Esophagus (tissue), 2 donors: ENCODE results near the gene ZC3H15. TPM values are rescaled to one million over a fixed set of nuclear protein-coding genes. Genes with fewer than 3 reads are reported as not detected.

Experiments
- H3K27ac ChIP-seq, 2 donors: one replicate each; pipeline ENCODE4 v1.5.1; 2013; ENCODE audit warnings: low read depth in 2 of 2, mild to moderate bottlenecking in 2 of 2, inconsistent platforms in 1 of 2, low read length in 1 of 2, moderate library complexity in 1 of 2
- H3K27me3 ChIP-seq, 2 donors: one replicate each; pipeline ENCODE4 v1.6.1; 2013; ENCODE audit warnings: low read length in 2 of 2, control low read depth in 1 of 2, mild to moderate bottlenecking in 1 of 2; ENCODE audit not compliant: insufficient read depth in 2 of 2, control insufficient read depth in 1 of 2
- H3K36me3 ChIP-seq, 2 donors: one replicate each; pipeline ENCODE4 v1.6.1; 2013; ENCODE audit warnings: low read length in 1 of 2; ENCODE audit not compliant: control insufficient read depth in 2 of 2, insufficient read depth in 2 of 2
- H3K4me1 ChIP-seq, 2 donors: one replicate each; pipeline ENCODE4 v1.6.1; 2013; ENCODE audit warnings: low read length in 1 of 2; ENCODE audit not compliant: control insufficient read depth in 2 of 2, insufficient read depth in 2 of 2
- H3K4me3 ChIP-seq, 2 donors: one replicate each; pipeline ENCODE4 v1.5.1; 2013; ENCODE audit warnings: low read length in 2 of 2, mild to moderate bottlenecking in 2 of 2, low read depth in 1 of 2, moderate library complexity in 1 of 2
- H3K9me3 ChIP-seq, 2 donors: one replicate each; pipeline ENCODE4 v1.6.1; 2013; ENCODE audit warnings: mild to moderate bottlenecking in 2 of 2, low read depth in 1 of 2, low read length in 1 of 2, moderate library complexity in 1 of 2; ENCODE audit not compliant: control insufficient read depth in 2 of 2, insufficient read depth in 1 of 2
- WGBS, 2 donors: extraction: QIAGEN DNeasy Blood & Tissue Kit; methylation state at CpG; one replicate each; pipeline ENCODE4 v1.1.7; 2013; 5-methylcytosine and 5-hydroxymethylcytosine counted together
- polyA plus RNA-seq, 2 donors: library from polyadenylated mRNA; stranded (reverse); fragments of 200-250 nt; gene quantifications; one replicate each; pipeline ENCODE4 v1.2.3, GENCODE V29; 2013
- donor health status: healthy with polysubstance abuse.
- donor health status: Bipolar disorder and iron deficiency.

Gene ZC3H15
- polyA plus RNA-seq, 2 donors = 41.0 to 51.1 TPM

DNA sequence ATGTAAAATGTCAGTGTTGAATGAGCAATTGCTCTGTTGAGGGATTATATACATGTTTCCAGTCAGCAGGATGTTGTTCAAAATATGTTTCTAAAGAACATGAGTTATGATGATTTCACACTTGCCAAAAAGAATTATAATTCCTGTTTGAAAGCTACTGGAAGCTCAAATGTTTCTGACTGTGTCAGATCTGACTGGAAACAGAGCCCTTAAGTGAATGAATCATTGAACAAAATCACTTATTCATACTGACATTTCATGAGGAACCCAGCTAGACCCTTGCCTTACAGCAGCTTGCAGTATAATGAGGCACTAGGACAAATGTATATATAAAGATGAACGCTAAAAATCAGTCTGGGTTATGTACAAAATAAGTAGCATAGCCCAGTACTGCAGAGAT lies 68.4 kb downstream of the ZC3H15 start:
- Histone ChIP-seq H3K36me3 (no peaks in the 10 kb centered on the region), H3K27ac (no peak overlapping the region), H3K4me1 (no peaks in the 10 kb centered on the region), H3K4me3 (no peak overlapping the region), H3K27me3 (no peaks in the 10 kb centered on the region), H3K9me3 (no peaks in the 10 kb centered on the region)
- WGBS, 2 donors = 72 to 79% methylated on average over 1 of the region's 1 CpG

DNA sequence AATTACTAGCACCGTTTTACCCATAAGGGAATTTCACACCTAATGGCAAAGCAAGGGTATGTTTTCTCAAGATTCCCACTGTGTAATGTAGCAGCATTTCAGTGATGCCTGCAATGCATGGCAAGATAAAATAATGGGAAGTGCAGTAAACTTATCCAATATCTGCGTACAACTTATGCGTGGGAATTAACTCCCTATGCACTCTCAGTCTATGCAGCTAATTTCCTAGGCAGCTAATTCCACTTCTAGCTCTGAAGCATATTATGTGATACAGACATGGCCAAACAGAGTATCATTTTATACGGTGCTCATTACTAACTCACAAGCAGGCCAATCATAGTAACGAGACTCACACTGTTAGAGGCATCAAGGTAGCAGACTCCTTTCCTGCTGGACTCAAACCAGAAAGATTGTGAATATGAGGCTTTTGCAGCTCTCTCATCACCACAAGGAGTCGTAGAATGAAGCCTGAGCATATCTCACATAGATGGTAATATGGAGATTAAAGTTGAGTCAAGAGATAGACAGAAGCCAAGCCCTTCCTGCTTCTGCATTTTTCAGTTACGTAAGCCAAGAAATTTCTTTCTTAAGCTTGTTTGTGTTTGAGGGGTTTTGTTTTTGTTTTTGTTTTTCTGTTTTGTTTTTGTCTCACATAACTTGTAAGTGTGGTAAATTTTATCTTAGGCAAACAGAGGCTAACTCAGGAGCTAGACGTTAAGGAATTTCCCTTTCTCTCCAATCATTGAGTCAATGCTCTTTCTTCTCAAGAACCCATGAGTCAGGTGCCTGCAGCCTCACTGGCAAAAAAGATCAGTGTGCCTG lies 69.0 kb downstream of the ZC3H15 start:
- H3K4me1 ChIP-seq = no peaks in the 10 kb centered on the region
- H3K4me3 ChIP-seq = no peak overlapping the region
- no peaks in the 10 kb centered on the region for H3K27me3 ChIP-seq
- no peaks in the 10 kb centered on the region for H3K9me3 ChIP-seq
- no peak overlapping the region for H3K27ac ChIP-seq
- 80 to 82% methylated on average over 8 of the region's 8 CpGs for WGBS, 2 donors
- H3K36me3 ChIP-seq = no peaks in the 10 kb centered on the region

DNA sequence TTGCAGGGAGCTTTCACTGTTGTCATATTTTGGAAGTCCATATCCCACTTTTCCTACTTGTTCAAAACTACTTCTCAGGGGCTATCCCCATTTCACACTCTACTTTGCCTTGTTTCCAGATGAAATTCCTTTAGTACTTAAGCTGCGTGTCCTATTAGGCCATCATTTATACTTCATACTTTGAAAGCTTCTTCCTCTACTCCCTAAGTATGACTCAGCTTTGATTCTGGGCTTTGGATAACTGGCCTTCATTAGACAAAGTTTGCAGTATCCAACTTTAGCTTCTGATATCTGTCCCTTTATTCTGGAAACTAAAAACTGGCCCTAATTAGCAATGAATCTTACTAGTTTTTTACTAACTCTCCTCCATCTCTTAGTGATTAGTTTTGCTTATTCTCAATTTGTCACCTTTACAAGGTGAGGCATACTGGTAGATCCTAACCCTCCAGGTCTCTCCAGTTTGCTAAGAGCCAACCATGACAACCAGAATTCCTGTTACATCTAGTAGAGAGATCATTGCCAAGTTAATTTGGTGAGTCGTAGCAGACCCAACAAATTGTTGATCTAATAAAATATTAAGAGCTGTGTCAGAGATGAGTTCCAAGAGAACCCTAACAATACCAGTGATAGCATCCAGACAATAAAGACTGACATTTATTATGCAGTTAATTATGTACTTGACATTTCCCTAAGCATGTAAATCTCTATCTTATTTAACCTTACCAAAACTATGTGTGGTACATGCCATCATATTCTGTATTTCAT lies 72.6 kb downstream of the ZC3H15 start:
- Histone ChIP-seq H3K36me3 (no peaks in the 10 kb centered on the region), H3K4me3 (no peak overlapping the region), H3K27ac (no peak overlapping the region), H3K9me3 (no peaks in the 10 kb centered on the region), H3K4me1 (no peaks in the 10 kb centered on the region), H3K27me3 (no peaks in the 10 kb centered on the region)
- WGBS, 2 donors = 67 to 76% methylated on average over 2 of the region's 2 CpGs

Other genes with a start within 250 kb of the ZC3H15 start
- gene ITGAV, start 103.8 kb downstream of the ZC3H15 start, polyA plus RNA-seq = 1 to 10 TPM; 5.8 to 9.8 TPM
- gene FAM171B, start 207.8 kb downstream of the ZC3H15 start, polyA plus RNA-seq = under 1 TPM; 0.22 to 0.33 TPM